Duodenal mucosa (tissue), 2 donors: ENCODE measurements around the gene SLC8A3.
"Not testable (repeated sequence)": the region's sequence is repeated elsewhere in the genome, so short reads cannot be mapped to it uniquely, and the experiment has no call there.

Experiments
- H3K27ac ChIP-seq: one replicate; pipeline ENCODE4 v1.7.0; 2013; ENCODE audit warnings: low read depth, low read length
- H3K27me3 ChIP-seq, 2 donors: one replicate each; pipeline ENCODE4 v1.7.0; 2013; ENCODE audit warnings: low read length in 2 of 2, control low read depth in 1 of 2; ENCODE audit not compliant: insufficient read depth in 2 of 2, control insufficient read depth in 1 of 2
- H3K36me3 ChIP-seq, 2 donors: one replicate each; pipeline ENCODE4 v1.7.0; 2013; ENCODE audit warnings: low read length in 2 of 2, control low read depth in 1 of 2; ENCODE audit not compliant: insufficient read depth in 2 of 2, control insufficient read depth in 1 of 2
- H3K4me1 ChIP-seq, 2 donors: one replicate each; pipeline ENCODE4 v1.7.0; 2013; ENCODE audit warnings: low read length in 2 of 2, control low read depth in 1 of 2; ENCODE audit not compliant: insufficient read depth in 2 of 2, control insufficient read depth in 1 of 2
- H3K4me3 ChIP-seq, 2 donors: one replicate each; pipeline ENCODE4 v1.7.0; 2013; ENCODE audit warnings: low read length in 2 of 2, low read depth in 1 of 2
- H3K9ac ChIP-seq, 2 donors: one replicate each; pipeline ENCODE4 v1.7.0; 2013; ENCODE audit warnings: low read length in 2 of 2, low read depth in 1 of 2
- H3K9me3 ChIP-seq, 2 donors: one replicate each; pipeline ENCODE4 v1.7.0; 2013; ENCODE audit warnings: low read length in 2 of 2, control low read depth in 1 of 2; ENCODE audit not compliant: control insufficient read depth in 1 of 2

Gene SLC8A3, protein sequence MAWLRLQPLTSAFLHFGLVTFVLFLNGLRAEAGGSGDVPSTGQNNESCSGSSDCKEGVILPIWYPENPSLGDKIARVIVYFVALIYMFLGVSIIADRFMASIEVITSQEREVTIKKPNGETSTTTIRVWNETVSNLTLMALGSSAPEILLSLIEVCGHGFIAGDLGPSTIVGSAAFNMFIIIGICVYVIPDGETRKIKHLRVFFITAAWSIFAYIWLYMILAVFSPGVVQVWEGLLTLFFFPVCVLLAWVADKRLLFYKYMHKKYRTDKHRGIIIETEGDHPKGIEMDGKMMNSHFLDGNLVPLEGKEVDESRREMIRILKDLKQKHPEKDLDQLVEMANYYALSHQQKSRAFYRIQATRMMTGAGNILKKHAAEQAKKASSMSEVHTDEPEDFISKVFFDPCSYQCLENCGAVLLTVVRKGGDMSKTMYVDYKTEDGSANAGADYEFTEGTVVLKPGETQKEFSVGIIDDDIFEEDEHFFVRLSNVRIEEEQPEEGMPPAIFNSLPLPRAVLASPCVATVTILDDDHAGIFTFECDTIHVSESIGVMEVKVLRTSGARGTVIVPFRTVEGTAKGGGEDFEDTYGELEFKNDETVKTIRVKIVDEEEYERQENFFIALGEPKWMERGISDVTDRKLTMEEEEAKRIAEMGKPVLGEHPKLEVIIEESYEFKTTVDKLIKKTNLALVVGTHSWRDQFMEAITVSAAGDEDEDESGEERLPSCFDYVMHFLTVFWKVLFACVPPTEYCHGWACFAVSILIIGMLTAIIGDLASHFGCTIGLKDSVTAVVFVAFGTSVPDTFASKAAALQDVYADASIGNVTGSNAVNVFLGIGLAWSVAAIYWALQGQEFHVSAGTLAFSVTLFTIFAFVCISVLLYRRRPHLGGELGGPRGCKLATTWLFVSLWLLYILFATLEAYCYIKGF

DNA sequence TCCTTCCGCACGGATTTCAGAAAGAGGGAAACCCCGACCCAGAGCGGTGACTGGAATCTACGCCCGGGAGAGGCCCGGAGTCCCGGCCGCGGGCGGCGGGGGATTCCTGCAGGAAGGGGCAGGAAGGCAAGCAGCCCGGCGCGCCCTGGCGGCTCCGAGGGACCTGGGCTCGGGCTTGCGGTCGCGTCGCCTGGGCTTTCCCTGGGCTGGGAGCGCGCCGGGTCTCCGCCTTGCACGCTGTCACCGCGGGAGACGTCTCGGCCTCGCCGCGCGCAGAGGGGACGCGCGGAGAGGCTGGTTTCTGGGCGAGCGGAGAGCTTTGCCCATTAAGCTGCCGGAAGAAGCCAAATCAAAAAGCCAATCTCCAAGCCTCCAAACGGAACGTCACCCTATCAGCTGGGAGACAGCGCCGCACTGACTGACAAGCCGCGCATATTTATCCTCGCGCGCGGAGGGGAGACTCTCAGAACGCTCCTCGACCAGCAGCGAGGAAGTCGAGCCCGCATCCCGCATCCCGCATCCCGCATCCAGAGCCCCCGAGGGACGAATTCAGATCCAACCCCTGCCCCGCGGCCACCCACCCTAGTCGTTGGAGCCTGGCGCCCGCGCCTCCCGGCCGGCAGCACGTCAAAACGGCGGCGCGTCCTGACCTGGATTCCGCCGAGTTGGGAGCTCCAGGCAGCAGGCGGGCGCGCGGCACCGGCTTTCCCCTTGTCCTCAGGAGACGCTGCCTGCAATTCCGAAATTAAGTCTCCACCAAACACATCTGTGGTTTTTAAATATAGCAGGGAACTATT is at the start of gene SLC8A3:
Gene SLC8A3 (minus strand): TSS at position 293 of the 797 bp plus-strand sequence. CDS start 20,529 bp downstream, outside the sequence.
- H3K36me3 ChIP-seq, result no peaks in the 10 kb centered on the region
- no peak within 1 kb of the TSS for H3K27ac ChIP-seq
- H3K4me1 ChIP-seq, result peaks cover 4 to 8% of the 10 kb centered on the region in 2 donors
- no peak within 1 kb of the TSS for H3K9ac ChIP-seq
- peak within 1 kb of the TSS; percentile 56 for H3K4me3 ChIP-seq
- H3K27me3 ChIP-seq, result peaks cover 35 to 61% of the 10 kb centered on the region in 2 donors
- H3K9me3 ChIP-seq, result no peaks in the 10 kb centered on the region

DNA sequence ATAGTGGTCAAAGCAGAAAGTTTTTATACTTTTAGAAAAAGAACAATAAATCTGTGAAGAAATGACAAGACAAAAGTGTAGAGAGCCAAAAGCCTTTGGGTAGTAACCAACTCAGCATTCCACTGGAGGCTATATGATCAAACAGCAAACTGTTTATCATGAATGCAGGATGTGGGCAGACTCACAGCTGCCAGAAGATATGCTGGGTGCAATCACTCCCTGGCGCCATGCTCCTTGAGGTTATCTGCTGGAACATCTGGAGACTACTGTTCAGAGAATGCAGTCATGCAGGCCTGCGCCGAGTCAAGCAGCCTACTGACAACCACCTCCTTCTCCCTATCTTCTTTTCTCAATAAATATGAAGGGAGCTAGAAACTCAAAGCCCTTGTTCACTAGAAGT is 49.0 kb upstream of the SLC8A3 start:
- no peaks in the 10 kb centered on the region for H3K36me3 ChIP-seq
- no peaks in the 10 kb centered on the region for H3K4me1 ChIP-seq
- no peaks in the 10 kb centered on the region for H3K27me3 ChIP-seq
- no peak overlapping the region for H3K9ac ChIP-seq
- no peak overlapping the region for H3K4me3 ChIP-seq
- H3K27ac ChIP-seq, result no peak overlapping the region
- no peaks in the 10 kb centered on the region for H3K9me3 ChIP-seq

- no peaks in the 10 kb centered on the region for H3K27me3 ChIP-seq
- no peak overlapping the region for H3K9ac ChIP-seq
- H3K9me3 ChIP-seq, result no peaks in the 10 kb centered on the region
- no peak overlapping the region for H3K4me3 ChIP-seq
- H3K4me1 ChIP-seq, result no peaks in the 10 kb centered on the region
- H3K27ac ChIP-seq, result no peak overlapping the region
- H3K36me3 ChIP-seq, result no peaks in the 10 kb centered on the region
Measured at GRCh38 chr14:70234066-70234950, 45.6 kb upstream of the SLC8A3 start.

DNA sequence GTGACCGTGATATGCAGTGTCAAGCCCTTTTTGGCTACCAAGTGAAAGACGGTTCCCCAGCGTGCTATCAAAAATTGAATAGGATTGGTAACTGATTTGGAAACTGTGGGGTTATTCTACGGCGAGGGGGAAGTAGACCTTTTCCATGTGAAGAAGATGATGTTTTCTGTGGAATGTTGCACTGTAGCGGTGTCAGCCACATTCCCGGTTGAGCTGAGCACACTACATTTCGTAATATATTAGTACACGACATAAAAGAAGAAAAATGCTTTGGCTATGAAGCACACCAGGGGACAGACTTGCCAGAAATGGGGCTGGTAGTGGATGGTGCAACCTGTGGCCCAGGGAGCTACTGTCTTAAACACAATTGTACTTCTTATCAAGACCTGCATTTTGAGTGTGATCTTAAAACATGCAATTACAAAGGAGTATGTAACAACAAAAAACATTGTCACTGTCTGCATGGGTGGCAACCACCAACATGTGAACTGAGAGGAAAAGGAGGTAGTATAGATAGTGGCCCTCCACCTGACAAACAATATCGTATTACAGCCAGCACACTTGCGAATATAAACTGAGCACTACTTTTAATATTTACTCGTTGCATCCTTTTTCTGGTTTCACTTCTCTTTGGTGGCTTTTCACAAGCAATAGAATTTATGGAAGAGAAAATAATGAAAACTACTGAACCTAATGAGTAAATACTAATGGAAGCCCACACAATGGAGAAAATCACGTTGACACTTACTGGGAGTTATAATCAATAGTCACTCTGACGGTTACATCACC is 43.2 kb upstream of the SLC8A3 start:
- H3K9me3 ChIP-seq, H3K27me3 ChIP-seq, H3K36me3 ChIP-seq, H3K4me3 ChIP-seq, H3K4me1 ChIP-seq, H3K9ac ChIP-seq, H3K27ac ChIP-seq: not testable (repeated sequence)

DNA sequence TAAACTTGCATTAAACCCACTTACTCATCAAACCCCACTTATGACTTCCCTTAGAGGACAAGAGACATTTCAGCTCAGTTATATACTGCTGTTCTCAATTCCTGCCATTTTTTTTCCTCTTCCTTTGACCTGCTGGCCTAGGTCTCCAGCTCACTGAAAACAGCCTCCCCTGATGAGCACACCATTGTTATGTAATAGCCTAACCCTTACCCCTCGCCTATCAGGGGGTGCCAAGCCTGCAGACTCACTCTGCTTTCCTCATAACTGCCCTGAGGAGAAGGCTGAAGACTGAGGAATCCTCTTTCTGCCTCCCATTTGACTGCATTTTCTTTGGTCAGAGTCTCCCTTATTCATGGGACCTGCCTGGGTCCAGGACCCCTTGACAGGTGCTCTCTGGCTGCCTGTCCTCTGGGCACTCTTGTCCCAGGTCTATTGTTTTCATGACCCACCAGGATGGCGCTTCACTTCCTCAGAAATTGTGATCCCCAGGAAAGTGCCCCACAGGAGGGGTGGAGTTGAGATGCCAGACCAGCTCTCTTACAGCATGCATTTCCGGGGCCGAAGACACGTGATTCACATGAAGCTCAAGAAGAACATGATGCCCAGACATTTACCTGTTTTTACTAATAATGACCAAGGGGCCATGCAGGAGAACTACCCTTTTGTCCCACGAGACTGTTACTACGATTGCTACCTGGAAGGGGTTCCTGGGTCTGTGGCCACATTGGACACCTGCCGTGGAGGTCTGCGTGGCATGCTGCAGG is 41.3 kb upstream of the SLC8A3 start:
- H3K27me3 ChIP-seq, H3K4me3 ChIP-seq, H3K36me3 ChIP-seq, H3K9me3 ChIP-seq, H3K27ac ChIP-seq, H3K9ac ChIP-seq, H3K4me1 ChIP-seq: not testable (repeated sequence)

DNA sequence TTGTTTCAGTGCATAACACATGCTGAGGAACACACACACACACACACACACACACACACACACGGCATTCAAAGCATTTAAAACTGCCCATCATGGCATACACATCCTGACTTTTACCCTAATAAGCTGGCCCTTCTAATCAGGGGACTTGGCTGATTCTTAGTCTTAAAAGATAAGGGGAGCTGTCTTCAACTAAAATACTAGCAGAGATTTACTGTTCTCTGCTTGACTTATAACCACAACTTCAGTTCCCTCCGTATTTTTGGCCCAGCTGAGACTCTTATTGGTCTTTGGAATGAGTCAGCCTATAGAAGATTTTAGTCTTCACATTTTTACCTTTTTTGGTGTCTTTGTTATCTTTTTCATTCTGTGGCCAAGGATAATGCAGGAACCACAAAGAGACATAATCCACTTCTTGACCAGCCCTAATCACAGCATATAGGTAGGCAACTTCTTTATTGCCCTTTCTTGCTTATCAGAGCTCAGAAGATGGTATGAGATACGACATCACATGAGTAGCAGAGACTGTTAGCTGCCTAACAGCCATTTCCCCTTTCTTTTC is 25.1 kb upstream of the SLC8A3 start:
- peaks cover 0 to 1% of the 10 kb centered on the region in 2 donors for H3K27me3 ChIP-seq

GRCh38 chr14:70212752-70213151 is 24.0 kb upstream of the SLC8A3 start:
- H3K4me3 ChIP-seq, result no peak overlapping the region
- no peaks in the 10 kb centered on the region for H3K9me3 ChIP-seq
- H3K27me3 ChIP-seq, result no peaks in the 10 kb centered on the region
- H3K9ac ChIP-seq, result no peak overlapping the region
- H3K4me1 ChIP-seq, result no peaks in the 10 kb centered on the region
- no peak overlapping the region for H3K27ac ChIP-seq
- no peaks in the 10 kb centered on the region for H3K36me3 ChIP-seq

More for the DNA sequence above, 25.1 kb upstream of the SLC8A3 start:
- H3K9me3 ChIP-seq, result no peaks in the 10 kb centered on the region
- H3K4me3 ChIP-seq, result no peak overlapping the region
- no peak overlapping the region for H3K27ac ChIP-seq
- H3K4me1 ChIP-seq, result no peaks in the 10 kb centered on the region
- no peaks in the 10 kb centered on the region for H3K36me3 ChIP-seq
- no peak overlapping the region for H3K9ac ChIP-seq

- no peak overlapping the region for H3K9ac ChIP-seq
- peaks cover 0 to 5% of the 10 kb centered on the region in 2 donors for H3K27me3 ChIP-seq
- H3K36me3 ChIP-seq, result no peaks in the 10 kb centered on the region
- H3K27ac ChIP-seq, result no peak overlapping the region
- no peak overlapping the region for H3K4me3 ChIP-seq
- H3K4me1 ChIP-seq, result no peaks in the 10 kb centered on the region
- no peaks in the 10 kb centered on the region for H3K9me3 ChIP-seq
Measured at GRCh38 chr14:70208380-70208779, 19.6 kb upstream of the SLC8A3 start.
